Liver (tissue), 9 donors: ENCODE measurements around the gene ATG4C. TPM values are rescaled to one million over a fixed set of nuclear protein-coding genes. Genes with fewer than 3 reads are reported as not detected.

ENCODE experiments used
- DNase-seq: peaks from one replicate; pipeline ENCODE4 v3.0.0-alpha.2; 2017; ENCODE audit warnings: low spot score
- H3K27ac ChIP-seq, 2 donors: one replicate each; pipeline ENCODE4 v1.7.0; 2013; ENCODE audit warnings: inconsistent platforms in 2 of 2, low read length in 2 of 2, control low read depth in 1 of 2, low read depth in 1 of 2, mild to moderate bottlenecking in 1 of 2
- H3K27me3 ChIP-seq, 4 donors: one replicate each; pipeline versions ENCODE4 v1.6.1 to v1.7.0; 2013; ENCODE audit warnings: low read length in 3 of 4, inconsistent platforms in 1 of 4, mild to moderate bottlenecking in 1 of 4, moderate library complexity in 1 of 4; ENCODE audit not compliant: control insufficient read depth in 4 of 4, insufficient read depth in 4 of 4
- H3K36me3 ChIP-seq, 4 donors: one replicate each; pipeline versions ENCODE4 v1.6.1 to v1.7.0; 2013; ENCODE audit warnings: low read length in 3 of 4, mild to moderate bottlenecking in 3 of 4, low read depth in 1 of 4, moderate library complexity in 1 of 4; ENCODE audit not compliant: control insufficient read depth in 4 of 4, insufficient read depth in 3 of 4
- H3K4me1 ChIP-seq, 4 donors: one replicate each; pipeline versions ENCODE4 v1.6.1 to v1.7.0; 2013; ENCODE audit warnings: low read length in 3 of 4, mild to moderate bottlenecking in 3 of 4, moderate library complexity in 1 of 4; ENCODE audit not compliant: control insufficient read depth in 4 of 4, insufficient read depth in 4 of 4
- H3K4me3 ChIP-seq, 3 donors: one replicate each; pipeline versions ENCODE4 v1.6.1 to v1.7.0; 2013; ENCODE audit warnings: low read length in 3 of 3, control low read depth in 1 of 3, low read depth in 1 of 3, mild to moderate bottlenecking in 1 of 3
- H3K9ac ChIP-seq, 2 donors: one replicate each; pipeline ENCODE4 v1.7.0; 2013; ENCODE audit warnings: low read length in 2 of 2, mild to moderate bottlenecking in 2 of 2, moderate library complexity in 2 of 2, control low read depth in 1 of 2, low read depth in 1 of 2
- H3K9me3 ChIP-seq, 4 donors: one replicate each; pipeline versions ENCODE4 v1.6.1 to v1.7.0; 2013; ENCODE audit warnings: low read length in 3 of 4; ENCODE audit not compliant: control insufficient read depth in 4 of 4
- CTCF ChIP-seq: fragments of 150-350 bp; IDR thresholded peaks from 2 replicates; pipeline ENCODE4 v1.5.1; 2017; ENCODE audit warnings: improper control_type of control experiment, low read depth, low read length; ENCODE audit not compliant: missing input control
- EGR1 ChIP-seq, 2 donors: IDR thresholded peaks; 2 replicates each; pipeline ENCODE4 v1.6.1; 2016 to 2018; ENCODE audit warnings: antibody characterized with exemption in 2 of 2, low read depth in 2 of 2
- FOXA1 ChIP-seq: IDR thresholded peaks from 2 replicates; pipeline ENCODE4 v1.6.1; 2016; ENCODE audit warnings: antibody characterized with exemption
- FOXA2 ChIP-seq: IDR thresholded peaks from 2 replicates; pipeline ENCODE4 v1.6.1; 2016; ENCODE audit warnings: antibody characterized with exemption
- GABPA ChIP-seq, 2 donors: IDR thresholded peaks in 1 of 2; conservative IDR thresholded peaks in 1 of 2; 2 replicates each; pipeline ENCODE4 v1.6.1; 2016; ENCODE audit warnings: antibody characterized with exemption in 2 of 2, mild to moderate bottlenecking in 1 of 2, moderate library complexity in 1 of 2
- HNF4A ChIP-seq, 2 donors: conservative IDR thresholded peaks; 2 replicates each; pipeline ENCODE4 v1.6.1; 2016; ENCODE audit warnings: antibody characterized with exemption in 2 of 2, mild to moderate bottlenecking in 2 of 2
- JUND ChIP-seq, 2 donors: IDR thresholded peaks; 2 replicates each; pipeline ENCODE4 v1.6.1; 2016; ENCODE audit warnings: antibody characterized with exemption in 2 of 2
- NR2F2 ChIP-seq: IDR thresholded peaks from 2 replicates; pipeline ENCODE4 v1.6.1; 2016; ENCODE audit warnings: antibody characterized with exemption
- RAD21 ChIP-seq, 2 donors: IDR thresholded peaks; 2 replicates each; pipeline ENCODE4 v1.6.1; 2016; ENCODE audit warnings: antibody characterized with exemption in 2 of 2, mild to moderate bottlenecking in 2 of 2
- REST ChIP-seq: IDR thresholded peaks from 2 replicates; pipeline ENCODE4 v1.6.1; 2016; ENCODE audit warnings: antibody characterized with exemption, mild to moderate bottlenecking
- RXRA ChIP-seq, 2 donors: IDR thresholded peaks; 2 replicates each; pipeline ENCODE4 v1.6.1; 2017 to 2018; ENCODE audit warnings: antibody characterized with exemption in 2 of 2, mild to moderate bottlenecking in 1 of 2
- SP1 ChIP-seq: IDR thresholded peaks from 2 replicates; pipeline ENCODE4 v1.6.1; 2018; ENCODE audit warnings: antibody characterized with exemption, mild to moderate bottlenecking
- YY1 ChIP-seq: IDR thresholded peaks from 2 replicates; pipeline ENCODE4 v1.6.1; 2016; ENCODE audit warnings: antibody characterized with exemption, mild to moderate bottlenecking
- WGBS: extraction: QIAGEN DNeasy Blood & Tissue Kit; methylation state at CpG from one replicate; pipeline ENCODE4 v1.1.7; 2013; 5-methylcytosine and 5-hydroxymethylcytosine counted together
- polyA plus RNA-seq, 2 donors: library from polyadenylated mRNA; stranded (reverse) in 1 of 2; unstranded in 1 of 2; fragments of 200-250 nt in 1 of 2; fragments of >200 nt in 1 of 2; fragmentation: Nextera tagmentation in 1 of 2; extraction: Ambion mirVana in 1 of 2; gene quantifications; one replicate each; pipeline versions ENCODE4 v1.2.1 to v1.2.3, GENCODE V29; 2013 to 2015
- total RNA-seq, 2 donors: library from RNA; depleted of rRNA; stranded (reverse); fragments of >200 nt; gene quantifications; one replicate each; pipeline ENCODE4 v1.2.3, GENCODE V29; 2014
- TF ChIP-seq, protein P1 (sequence below): IDR thresholded peaks from 2 replicates; pipeline ENCODE4 v1.6.1; 2016; ENCODE audit warnings: antibody characterized with exemption
- donor health status: healthy.
- donor health status: healthy.
- donor health status: healthy.
- donor health status: healthy.
- donor health status: healthy.

The ATG4C gene
- total and polyA plus RNA-seq, 4 donors = 3.8 to 8.4 (median 5.2) TPM

DNA sequence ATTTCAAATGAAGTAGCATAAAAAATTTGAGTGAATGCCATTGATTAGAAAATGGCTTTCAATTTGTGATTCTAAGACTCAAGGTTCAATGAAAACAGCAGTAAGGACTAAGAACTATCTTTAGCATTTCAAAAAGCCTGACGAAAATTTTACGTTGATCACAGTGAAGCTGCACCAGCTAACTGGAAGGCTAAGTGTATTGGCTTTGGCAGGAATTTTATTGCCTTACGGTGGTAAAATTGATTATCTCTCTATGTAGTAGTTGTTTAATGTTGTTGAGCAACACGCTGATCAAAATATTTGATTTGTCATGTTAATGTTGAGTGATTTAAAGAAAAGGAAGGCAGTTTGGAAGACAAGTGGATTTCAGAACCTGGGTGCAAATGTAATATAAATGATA, 49.6 kb downstream of the ATG4C start:
- H3K4me3 ChIP-seq = no peak overlapping the region
- no peak for TF ChIP-seq RXRA (IDR thresholded peaks at IDR 0.05)
- no peak for TF ChIP-seq JUND (IDR thresholded peaks at IDR 0.05)
- TF ChIP-seq NR2F2 = no peak
- no peak for TF ChIP-seq FOXA1
- no peak for TF ChIP-seq YY1
- TF ChIP-seq SP1 = peak; percentile 27
- peak in 1 of 2 donors; percentile 12 for TF ChIP-seq HNF4A (conservative IDR thresholded peaks at IDR 0.05)
- no peak for TF ChIP-seq GABPA (IDR thresholded peaks at IDR 0.05 in 1 of 2, conservative IDR thresholded peaks at IDR 0.05 in 1 of 2)
- TF ChIP-seq, protein P1, sequence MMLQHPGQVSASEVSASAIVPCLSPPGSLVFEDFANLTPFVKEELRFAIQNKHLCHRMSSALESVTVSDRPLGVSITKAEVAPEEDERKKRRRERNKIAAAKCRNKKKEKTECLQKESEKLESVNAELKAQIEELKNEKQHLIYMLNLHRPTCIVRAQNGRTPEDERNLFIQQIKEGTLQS = no peak
- whole genome bisulfite sequencing = 43% methylated on average over 4 of the region's 4 CpGs
- no peak for DNase-seq
- no peak overlapping the region for H3K9ac ChIP-seq
- peaks cover 0 to 2% (median 0%) of the 10 kb centered on the region in 4 donors for H3K36me3 ChIP-seq
- no peak overlapping the region for H3K27ac ChIP-seq
- no peaks in the 10 kb centered on the region for H3K27me3 ChIP-seq
- no peaks in the 10 kb centered on the region for H3K4me1 ChIP-seq
- no peaks in the 10 kb centered on the region for H3K9me3 ChIP-seq

- Histone ChIP-seq H3K9ac (no peak overlapping the region), H3K36me3 (peaks cover 0 to 2% (median 0%) of the 10 kb centered on the region in 4 donors), H3K27ac (no peak overlapping the region), H3K4me3 (no peak overlapping the region), H3K9me3 (no peaks in the 10 kb centered on the region), H3K27me3 (no peaks in the 10 kb centered on the region), H3K4me1 (no peaks in the 10 kb centered on the region)
- 90% methylated on average over 1 of the region's 1 CpG for WGBS
- DNase-seq = no peak
- TF ChIP-seq FOXA1 (no peak), EGR1 (IDR thresholded peaks at IDR 0.05; ENCODE audit: low read depth in 2 of 2) (no peak), CTCF (no peak), GABPA (IDR thresholded peaks at IDR 0.05 in 1 of 2, conservative IDR thresholded peaks at IDR 0.05 in 1 of 2) (no peak), YY1 (no peak), FOXA2 (no peak), HNF4A (conservative IDR thresholded peaks at IDR 0.05) (no peak)
These were observed 50.5 kb downstream of the ATG4C start for GRCh38 chr1:62834400-62834961.

DNA sequence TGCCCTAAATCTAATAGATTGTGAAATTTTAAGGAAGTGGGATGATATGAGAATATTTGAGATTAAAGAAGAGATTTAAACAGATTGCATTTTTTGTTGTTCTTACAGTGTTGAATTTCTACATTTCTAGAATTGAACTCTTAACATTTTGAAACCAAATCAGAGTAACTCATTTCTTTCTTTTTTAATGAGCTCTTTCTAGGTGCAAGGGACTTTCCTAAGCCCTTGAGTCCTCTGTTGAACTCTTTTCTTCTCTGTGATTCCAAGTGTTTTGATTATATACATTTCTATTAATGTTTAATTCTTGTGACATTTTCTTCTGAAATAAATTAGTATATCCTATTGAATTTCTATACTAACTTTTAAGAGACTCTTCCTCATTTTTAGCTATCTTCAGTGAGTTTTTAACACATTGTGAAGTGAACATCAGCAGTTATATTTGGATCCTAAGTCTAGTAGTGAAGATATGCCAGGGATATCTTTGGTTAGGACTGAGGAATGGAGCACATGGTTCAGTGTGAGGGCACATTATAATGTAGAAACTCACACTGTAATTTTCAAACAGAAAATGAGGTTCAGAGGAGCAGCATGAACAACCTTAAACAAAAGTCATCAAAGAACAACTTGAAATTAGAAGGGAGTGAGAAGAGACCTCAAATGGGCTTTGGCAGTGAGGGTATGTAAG, 53.1 kb downstream of the ATG4C start:
- Histone ChIP-seq H3K9ac (no peak overlapping the region), H3K4me1 (no peaks in the 10 kb centered on the region), H3K9me3 (no peaks in the 10 kb centered on the region), H3K27ac (no peak overlapping the region), H3K4me3 (no peak overlapping the region), H3K36me3 (peaks cover 0 to 2% (median 0%) of the 10 kb centered on the region in 4 donors), H3K27me3 (no peaks in the 10 kb centered on the region)
- DNase-seq = no peak
- TF ChIP-seq YY1 = no peak
- TF ChIP-seq GABPA (IDR thresholded peaks at IDR 0.05 in 1 of 2, conservative IDR thresholded peaks at IDR 0.05 in 1 of 2) = no peak
- TF ChIP-seq REST = no peak
- TF ChIP-seq RAD21 (IDR thresholded peaks at IDR 0.05) = no peak
